GM04504 (cell line): Measurements from ENCODE around the gene FDX1.

ENCODE experiments used
- DNase-seq: peaks from one replicate; pipeline ENCODE4 v3.0.0-alpha.2; 2012; ENCODE audit warnings: low read depth

The FDX1 gene

GRCh38 chr11:110509472-110509871, 79.7 kb downstream of the FDX1 start:
- no peak for DNase-seq

GRCh38 chr11:110512026-110512425, 82.3 kb downstream of the FDX1 start:
- no peak for DNase-seq

GRCh38 chr11:110513259-110513801, 83.6 kb downstream of the FDX1 start:
- no peak for DNase-seq

- no peak for DNase-seq
Observed at GRCh38 chr11:110513846-110514437, 84.2 kb downstream of the FDX1 start.
